ENCODE results near the gene MYL2. TPM values are rescaled to one million over a fixed set of nuclear protein-coding genes. Genes with fewer than 3 reads are reported as not detected.

The MYL2 gene, protein sequence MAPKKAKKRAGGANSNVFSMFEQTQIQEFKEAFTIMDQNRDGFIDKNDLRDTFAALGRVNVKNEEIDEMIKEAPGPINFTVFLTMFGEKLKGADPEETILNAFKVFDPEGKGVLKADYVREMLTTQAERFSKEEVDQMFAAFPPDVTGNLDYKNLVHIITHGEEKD
- total RNA-seq = not detected in 2 replicates
- long read RNA-seq = 0 reads

DNA sequence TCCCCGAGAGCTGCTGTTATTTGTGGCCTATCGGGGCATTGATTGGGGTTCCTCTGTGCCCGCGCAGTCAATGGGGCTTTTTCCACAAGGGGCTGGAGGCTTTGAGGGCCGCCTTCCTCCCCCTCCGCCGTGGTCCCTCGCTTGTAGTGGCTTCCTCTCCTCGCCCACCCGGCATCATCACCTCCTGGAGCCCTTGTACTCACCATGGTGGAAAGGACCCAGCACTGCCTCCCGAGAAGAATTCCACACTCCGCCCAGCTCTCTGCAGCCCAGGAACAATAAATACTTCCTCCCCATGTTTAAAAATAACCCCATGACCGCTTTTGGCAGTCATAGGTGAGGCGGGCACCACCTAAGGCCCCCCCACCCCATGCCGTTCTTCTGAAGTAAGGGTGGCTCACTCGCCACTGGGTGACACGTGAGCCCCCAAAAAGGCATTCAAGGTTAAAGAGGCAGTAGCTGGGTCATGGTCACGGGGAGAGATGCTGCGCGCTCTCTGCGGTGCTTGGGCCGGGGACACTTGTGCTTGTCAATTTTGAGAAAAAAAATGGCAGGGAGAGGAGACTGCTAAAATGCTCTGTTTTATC is at the start of gene MYL2:
Gene MYL2 (minus strand): TSS at position 256 of the 587 bp plus-strand sequence. CDS start 50 bp downstream, at position 206.
- Mint-ChIP-seq H3K4me1 (ENCODE audit: unreplicated experiment) (peaks cover 13% of the 10 kb centered on the region), H3K9me3 (ENCODE audit: unreplicated experiment) (no peaks in the 10 kb centered on the region), H3K27ac (ENCODE audit: unreplicated experiment) (no peak within 1 kb of the TSS), H3K4me3 (ENCODE audit: unreplicated experiment) (no peak within 1 kb of the TSS), H3K36me3 (ENCODE audit: unreplicated experiment) (no peaks in the 10 kb centered on the region), H3K27me3 (ENCODE audit: unreplicated experiment) (peaks cover 16% of the 10 kb centered on the region)
- no peak for DNase-seq (ENCODE audit: extremely low spot score, unreplicated experiment)
- TF ChIP-seq, protein P1, sequence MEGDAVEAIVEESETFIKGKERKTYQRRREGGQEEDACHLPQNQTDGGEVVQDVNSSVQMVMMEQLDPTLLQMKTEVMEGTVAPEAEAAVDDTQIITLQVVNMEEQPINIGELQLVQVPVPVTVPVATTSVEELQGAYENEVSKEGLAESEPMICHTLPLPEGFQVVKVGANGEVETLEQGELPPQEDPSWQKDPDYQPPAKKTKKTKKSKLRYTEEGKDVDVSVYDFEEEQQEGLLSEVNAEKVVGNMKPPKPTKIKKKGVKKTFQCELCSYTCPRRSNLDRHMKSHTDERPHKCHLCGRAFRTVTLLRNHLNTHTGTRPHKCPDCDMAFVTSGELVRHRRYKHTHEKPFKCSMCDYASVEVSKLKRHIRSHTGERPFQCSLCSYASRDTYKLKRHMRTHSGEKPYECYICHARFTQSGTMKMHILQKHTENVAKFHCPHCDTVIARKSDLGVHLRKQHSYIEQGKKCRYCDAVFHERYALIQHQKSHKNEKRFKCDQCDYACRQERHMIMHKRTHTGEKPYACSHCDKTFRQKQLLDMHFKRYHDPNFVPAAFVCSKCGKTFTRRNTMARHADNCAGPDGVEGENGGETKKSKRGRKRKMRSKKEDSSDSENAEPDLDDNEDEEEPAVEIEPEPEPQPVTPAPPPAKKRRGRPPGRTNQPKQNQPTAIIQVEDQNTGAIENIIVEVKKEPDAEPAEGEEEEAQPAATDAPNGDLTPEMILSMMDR (IDR thresholded peaks at IDR 0.05) = no peak

DNA sequence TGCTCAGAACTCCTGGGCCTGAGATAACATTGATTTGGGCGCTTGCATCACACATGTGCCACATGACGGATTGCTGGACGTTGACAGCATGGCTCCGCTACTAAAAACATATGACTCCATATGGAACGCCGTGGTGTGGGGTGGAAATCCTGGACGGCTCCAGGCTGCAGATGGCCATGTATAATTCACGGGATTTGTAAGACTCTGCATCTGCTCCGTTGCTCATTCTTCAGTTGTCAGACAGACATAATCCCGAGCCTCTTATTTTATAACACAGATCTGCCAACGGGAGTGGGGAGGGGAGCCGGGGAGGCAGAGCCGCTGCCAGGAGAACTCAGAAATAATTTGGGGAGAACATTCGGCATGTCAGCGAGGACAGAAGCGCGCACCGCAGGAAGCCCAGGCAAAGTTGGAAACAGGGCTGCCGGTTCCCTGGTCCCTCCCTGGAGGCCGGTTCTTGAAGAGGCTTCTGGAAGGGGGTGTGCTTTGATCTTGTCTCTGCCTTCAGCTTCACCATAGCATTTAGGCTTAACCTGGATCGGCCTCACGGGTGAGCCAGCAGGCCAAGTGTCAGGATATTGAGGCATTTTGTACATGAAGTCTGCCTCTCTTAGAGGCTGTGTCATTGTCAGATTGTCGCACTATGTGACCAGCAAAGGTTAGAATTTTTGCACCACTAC is 45.8 kb upstream of the MYL2 start:
- DNase-seq (ENCODE audit: extremely low spot score, unreplicated experiment) = peak; percentile 60
- no peaks in the 10 kb centered on the region for H3K4me1 Mint-ChIP-seq (ENCODE audit: unreplicated experiment)

DNA sequence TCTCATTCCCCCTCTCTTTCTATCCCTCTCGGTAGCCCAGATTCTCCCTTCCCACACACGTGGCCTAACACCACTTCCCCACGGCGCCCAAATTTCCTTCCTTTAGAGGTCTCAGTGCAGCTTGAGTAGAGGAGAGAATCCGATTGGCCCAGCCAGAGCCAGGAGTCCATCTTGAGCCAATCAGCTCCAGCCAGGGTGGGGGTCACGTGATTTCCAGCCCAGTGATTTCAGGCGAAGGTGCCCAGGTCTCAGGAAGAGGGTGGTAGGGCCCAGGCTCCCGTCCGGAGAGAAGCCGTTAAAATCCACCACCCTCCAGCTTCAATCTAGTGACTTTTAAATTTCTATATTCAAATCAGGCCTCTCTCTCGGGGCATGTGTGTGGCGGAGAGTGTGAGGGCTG is 45.2 kb upstream of the MYL2 start:
- H3K27me3 Mint-ChIP-seq (ENCODE audit: unreplicated experiment) = peaks cover 11% of the 10 kb centered on the region
- H3K9me3 Mint-ChIP-seq (ENCODE audit: unreplicated experiment) = no peaks in the 10 kb centered on the region
- peak; percentile 80 for DNase-seq (ENCODE audit: extremely low spot score, unreplicated experiment)
- no peaks in the 10 kb centered on the region for H3K4me1 Mint-ChIP-seq (ENCODE audit: unreplicated experiment)
- TF ChIP-seq, protein P1 (IDR thresholded peaks at IDR 0.05) = no peak
- no peak overlapping the region for H3K4me3 Mint-ChIP-seq (ENCODE audit: unreplicated experiment)
- H3K36me3 Mint-ChIP-seq (ENCODE audit: unreplicated experiment) = no peaks in the 10 kb centered on the region
- no peak overlapping the region for H3K27ac Mint-ChIP-seq (ENCODE audit: unreplicated experiment)

More for the DNA sequence above, 45.8 kb upstream of the MYL2 start:
- Mint-ChIP-seq H3K4me3 (ENCODE audit: unreplicated experiment) (no peak overlapping the region), H3K27ac (ENCODE audit: unreplicated experiment) (no peak overlapping the region), H3K9me3 (ENCODE audit: unreplicated experiment) (no peaks in the 10 kb centered on the region), H3K27me3 (ENCODE audit: unreplicated experiment) (peaks cover 9% of the 10 kb centered on the region), H3K36me3 (ENCODE audit: unreplicated experiment) (no peaks in the 10 kb centered on the region)
- TF ChIP-seq, protein P1 (IDR thresholded peaks at IDR 0.05) = no peak

DNA sequence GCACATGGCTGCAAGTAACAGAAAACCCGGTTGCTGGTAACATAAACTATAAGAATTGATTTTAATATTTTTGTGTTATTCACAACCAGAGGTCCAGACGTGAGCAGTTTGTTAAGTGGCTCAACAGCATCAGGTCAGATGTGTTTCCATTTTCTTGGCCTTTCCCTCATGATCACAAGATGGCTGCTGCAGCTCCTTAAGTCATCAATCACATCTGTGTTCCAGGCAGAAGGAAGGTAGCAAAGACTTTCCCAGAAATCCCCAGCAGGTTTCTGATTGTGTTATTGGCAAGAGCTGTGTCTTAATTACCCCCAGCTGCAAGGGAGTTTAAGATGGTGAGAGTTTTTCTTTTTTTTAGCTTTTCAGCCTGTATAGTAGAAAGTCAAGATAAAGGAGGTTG is 40.4 kb upstream of the MYL2 start:
- no peak overlapping the region for H3K4me3 Mint-ChIP-seq (ENCODE audit: unreplicated experiment)
- H3K27me3 Mint-ChIP-seq (ENCODE audit: unreplicated experiment) = peaks cover 10% of the 10 kb centered on the region
- peak; percentile 30 for DNase-seq (ENCODE audit: extremely low spot score, unreplicated experiment)
- H3K27ac Mint-ChIP-seq (ENCODE audit: unreplicated experiment) = no peak overlapping the region
- H3K36me3 Mint-ChIP-seq (ENCODE audit: unreplicated experiment) = no peaks in the 10 kb centered on the region
- no peaks in the 10 kb centered on the region for H3K9me3 Mint-ChIP-seq (ENCODE audit: unreplicated experiment)
- no peaks in the 10 kb centered on the region for H3K4me1 Mint-ChIP-seq (ENCODE audit: unreplicated experiment)
- TF ChIP-seq, protein P1 (IDR thresholded peaks at IDR 0.05) = no peak

DNA sequence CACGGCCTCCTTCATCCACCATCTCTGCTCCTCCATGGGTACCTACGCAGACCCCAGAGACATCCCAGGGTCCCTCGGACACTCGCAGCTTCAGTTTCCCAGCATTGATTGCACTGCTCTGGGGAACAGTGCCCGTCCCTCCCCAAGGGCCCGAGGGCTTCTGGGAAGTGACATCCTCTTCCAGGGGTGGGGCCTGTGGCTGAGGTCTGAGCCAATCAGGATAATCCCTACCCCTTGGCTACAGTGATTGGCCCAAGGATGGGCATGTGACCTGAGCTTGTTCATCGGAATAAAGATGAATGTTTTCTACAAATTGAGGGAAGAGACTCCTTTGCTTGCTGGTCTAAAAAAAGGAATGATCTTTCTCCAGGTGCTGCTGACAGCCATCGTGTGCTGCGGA is 37.3 kb upstream of the MYL2 start:
- Mint-ChIP-seq H3K27ac (ENCODE audit: unreplicated experiment) (no peak overlapping the region), H3K4me1 (ENCODE audit: unreplicated experiment) (no peaks in the 10 kb centered on the region), H3K36me3 (ENCODE audit: unreplicated experiment) (no peaks in the 10 kb centered on the region), H3K27me3 (ENCODE audit: unreplicated experiment) (peaks cover 19% of the 10 kb centered on the region), H3K4me3 (ENCODE audit: unreplicated experiment) (no peak overlapping the region), H3K9me3 (ENCODE audit: unreplicated experiment) (no peaks in the 10 kb centered on the region)
- TF ChIP-seq, protein P1 (IDR thresholded peaks at IDR 0.05) = no peak
- DNase-seq (ENCODE audit: extremely low spot score, unreplicated experiment) = peak; percentile 66

All from osteocyte (in vitro differentiated cells).